Smooth muscle cell (in vitro differentiated cells): ENCODE results near the gene ITPRID1. TPM values are rescaled to one million over a fixed set of nuclear protein-coding genes. Genes with fewer than 3 reads are reported as not detected.
"Not testable (repeated sequence)": the region's sequence is repeated elsewhere in the genome, so short reads cannot be mapped to it uniquely, and the experiment has no call there.

Source experiments
- DNase-seq: peaks from one replicate; lab custom pipeline; 2025; ENCODE audit not compliant: unreplicated experiment; lab: John Stamatoyannopoulos, UW
- H2AFZ ChIP-seq: fragments of 200-600 bp; sonication (generic); 2 replicates; pipeline ENCODE4 v1.6.0; 2016; ENCODE audit warnings: antibody characterized with exemption, low read depth, mild to moderate bottlenecking
- H3F3A ChIP-seq: fragments of 200-600 bp; sonication (generic); 2 replicates; pipeline ENCODE4 v1.6.0; 2017; ENCODE audit warnings: antibody characterized with exemption, low read depth
- H3K27ac ChIP-seq: fragments of 200-600 bp; sonication (generic); 2 replicates; pipeline ENCODE4 v1.5.1; 2016; ENCODE audit warnings: low read depth, mild to moderate bottlenecking
- H3K27me3 ChIP-seq: fragments of 200-600 bp; sonication (generic); 2 replicates; pipeline ENCODE4 v1.6.1; 2016; ENCODE audit warnings: low read depth, mild to moderate bottlenecking
- H3K36me3 ChIP-seq: fragments of 200-600 bp; sonication (generic); 2 replicates; pipeline ENCODE4 v1.5.1; 2016; ENCODE audit warnings: low read depth
- H3K4me1 ChIP-seq: fragments of 200-600 bp; sonication (generic); 2 replicates; pipeline ENCODE4 v1.5.1; 2016; ENCODE audit warnings: low read depth
- H3K4me2 ChIP-seq: fragments of 200-600 bp; sonication (generic); 2 replicates; pipeline ENCODE4 v1.6.0; 2016; ENCODE audit warnings: mild to moderate bottlenecking
- H3K4me3 ChIP-seq: fragments of 200-600 bp; sonication (generic); 2 replicates; pipeline ENCODE4 v1.5.1; 2016; ENCODE audit warnings: mild to moderate bottlenecking
- H3K79me2 ChIP-seq: fragments of 200-600 bp; sonication (generic); 2 replicates; pipeline ENCODE4 v1.6.0; 2016; ENCODE audit warnings: low read depth, mild to moderate bottlenecking
- H3K9ac ChIP-seq: fragments of 200-600 bp; sonication (generic); 2 replicates; pipeline ENCODE4 v1.6.0; 2016; ENCODE audit warnings: low read depth
- H3K9me3 ChIP-seq: fragments of 200-600 bp; sonication (generic); replicated peaks from 2 replicates; pipeline ENCODE4 v1.5.1; 2016; ENCODE audit warnings: low read depth
- H4K20me1 ChIP-seq: fragments of 200-600 bp; sonication (generic); 2 replicates; pipeline ENCODE4 v1.6.0; 2016; ENCODE audit warnings: low read depth
- CTCF ChIP-seq: fragments of 200-600 bp; sonication (generic); IDR thresholded peaks from 2 replicates; pipeline ENCODE4 v1.5.1; 2017; ENCODE audit warnings: borderline replicate concordance, mild to moderate bottlenecking, antibody characterized with exemption; ENCODE audit not compliant: insufficient read depth, poor library complexity, severe bottlenecking
- WGBS: methylation state at CpG from one replicate; pipeline ENCODE4 v1.1.7; 2016; ENCODE audit warnings: low lambda C conversion rate; 5-methylcytosine and 5-hydroxymethylcytosine counted together
- polyA plus RNA-seq: library from polyadenylated mRNA; unstranded; fragments of >200 nt; fragmentation: Nextera tagmentation; extraction: Ambion mirVana; gene quantifications from 2 replicates; pipeline ENCODE4 v1.2.1, GENCODE V29; 2016
- total RNA-seq: library from RNA; depleted of rRNA; stranded (reverse); fragments of >200 nt; gene quantifications from 2 replicates; pipeline ENCODE4 v1.2.3, GENCODE V29; 2014

The ITPRID1 gene
- total and polyA plus RNA-seq, 2 experiments from 2014 or later, result not detected

GRCh38 chr7:31518766-31519165, 4.9 kb downstream of the ITPRID1 start:
- no peak for TF ChIP-seq CTCF
- DNase-seq, result no peak

GRCh38 chr7:31521336-31522010, 7.6 kb downstream of the ITPRID1 start:
- WGBS, result 88% methylated on average over 4 of the region's 5 CpGs
- H3K4me1 ChIP-seq, result no peaks in the 10 kb centered on the region
- no peak overlapping the region for H3K4me3 ChIP-seq
- no peaks in the 10 kb centered on the region for H3K79me2 ChIP-seq
- no peak overlapping the region for H3K4me2 ChIP-seq
- H3K36me3 ChIP-seq, result no peaks in the 10 kb centered on the region
- DNase-seq, result no peak
- H2AFZ ChIP-seq, result no peak overlapping the region
- H3K27ac ChIP-seq, result no peak overlapping the region
- peaks cover 3% of the 10 kb centered on the region for H3K27me3 ChIP-seq
- no peak overlapping the region for H3K9ac ChIP-seq
- H3K9me3 ChIP-seq, result no peaks in the 10 kb centered on the region
- no peaks in the 10 kb centered on the region for H3F3A ChIP-seq
- no peak for TF ChIP-seq CTCF
- H4K20me1 ChIP-seq, result no peaks in the 10 kb centered on the region

More at GRCh38 chr7:31518766-31519165, 4.9 kb downstream of the ITPRID1 start:
- Histone ChIP-seq H4K20me1 (no peaks in the 10 kb centered on the region), H3K36me3 (no peaks in the 10 kb centered on the region), H3K9me3 (no peaks in the 10 kb centered on the region), H3F3A (no peaks in the 10 kb centered on the region), H3K27me3 (no peaks in the 10 kb centered on the region), H3K4me3 (no peak overlapping the region), H3K27ac (no peak overlapping the region), H2AFZ (no peak overlapping the region), H3K4me1 (no peaks in the 10 kb centered on the region), H3K79me2 (no peaks in the 10 kb centered on the region), H3K9ac (no peak overlapping the region), H3K4me2 (no peak overlapping the region)
- 94% methylated on average over 4 of the region's 4 CpGs for WGBS

GRCh38 chr7:31526864-31527263, 13.0 kb downstream of the ITPRID1 start:
- no peaks in the 10 kb centered on the region for H3K9me3 ChIP-seq
- peaks cover 32% of the 10 kb centered on the region for H3K27me3 ChIP-seq
- no peaks in the 10 kb centered on the region for H3F3A ChIP-seq
- TF ChIP-seq CTCF, result no peak
- H3K4me1 ChIP-seq, result no peaks in the 10 kb centered on the region
- no peak overlapping the region for H3K4me2 ChIP-seq
- no peak overlapping the region for H2AFZ ChIP-seq
- H3K79me2 ChIP-seq, result no peaks in the 10 kb centered on the region
- DNase-seq, result no peak
- no peak overlapping the region for H3K9ac ChIP-seq
- no peak overlapping the region for H3K4me3 ChIP-seq
- H3K27ac ChIP-seq, result no peak overlapping the region
- no peaks in the 10 kb centered on the region for H4K20me1 ChIP-seq
- H3K36me3 ChIP-seq, result no peaks in the 10 kb centered on the region

GRCh38 chr7:31529103-31529502, 15.2 kb downstream of the ITPRID1 start:
- H3F3A ChIP-seq, result no peaks in the 10 kb centered on the region

GRCh38 chr7:31540651-31541185, 26.8 kb downstream of the ITPRID1 start:
- not testable (repeated sequence) for H2AFZ ChIP-seq, DNase-seq, H3K4me2 ChIP-seq, H4K20me1 ChIP-seq, H3K9me3 ChIP-seq, H3K9ac ChIP-seq, H3K4me1 ChIP-seq, H3F3A ChIP-seq, H3K79me2 ChIP-seq, H3K27ac ChIP-seq, H3K36me3 ChIP-seq, H3K4me3 ChIP-seq, H3K27me3 ChIP-seq
- 71% methylated on average over 3 of the region's 3 CpGs for WGBS

More at GRCh38 chr7:31529103-31529502, 15.2 kb downstream of the ITPRID1 start:
- Histone ChIP-seq H4K20me1 (no peaks in the 10 kb centered on the region), H3K4me1 (no peaks in the 10 kb centered on the region), H2AFZ (no peak overlapping the region), H3K9me3 (no peaks in the 10 kb centered on the region), H3K27me3 (peaks cover 32% of the 10 kb centered on the region), H3K4me3 (no peak overlapping the region), H3K36me3 (no peaks in the 10 kb centered on the region), H3K27ac (no peak overlapping the region), H3K4me2 (no peak overlapping the region), H3K9ac (no peak overlapping the region), H3K79me2 (no peaks in the 10 kb centered on the region)
- no peak for TF ChIP-seq CTCF
- WGBS, result 84% methylated on average over 1 of the region's 1 CpG
- no peak for DNase-seq
